PC-3 (cell line): ENCODE measurements around the gene TRAPPC2L. TPM values are rescaled to one million over a fixed set of nuclear protein-coding genes. Genes with fewer than 3 reads are reported as not detected.

Experiments
- ATAC-seq: fragments of 200-7000 bp; cut with Tn5 transposase; 2 replicates; pipeline ENCODE4 v1.9.1; 2020; ENCODE audit warnings: mild to moderate bottlenecking, moderate library complexity
- BruUV-seq: library from RNA; stranded (reverse); fragments of 400-500 nt; replicated peaks from 2 replicates; lab custom pipeline; 2021; lab: Mats Ljungman, UMichigan
- CTCF ChIA-PET: fragments of 300-600 bp; sonication (Branson Sonifier 250); formaldehyde crosslinking; loops from one replicate; lab custom pipeline; 2022; ENCODE audit warnings: antibody characterized with exemption; lab: Charles Lee
- POLR2A ChIA-PET: fragments of 300-600 bp; sonication (Branson Sonifier 250); formaldehyde crosslinking; loops from one replicate; lab custom pipeline; 2022; ENCODE audit warnings: antibody characterized with exemption; ENCODE audit not compliant: unreplicated experiment; lab: Charles Lee
- DNase-seq: peaks from one replicate; pipeline ENCODE4 v3.0.0-alpha.2; 2015
- H2AFZ ChIP-seq: fragments of 300-600 bp; sonication (generic); 2 replicates; pipeline ENCODE4 v1.6.0; 2016; ENCODE audit warnings: antibody characterized with exemption, low read length
- H3F3A ChIP-seq: fragments of 300-600 bp; sonication (generic); one replicate; pipeline ENCODE4 v1.6.0; 2017; ENCODE audit warnings: antibody characterized with exemption, low read length, control low read depth, mild to moderate bottlenecking; ENCODE audit not compliant: unreplicated experiment
- H3K27ac ChIP-seq: fragments of 300-600 bp; sonication (generic); 2 replicates; pipeline ENCODE4 v1.5.1; 2016; ENCODE audit warnings: mild to moderate bottlenecking, low read length
- H3K27me3 ChIP-seq: fragments of 300-600 bp; sonication (generic); 2 replicates; pipeline ENCODE4 v1.6.1; 2016; ENCODE audit warnings: low read length, mixed read lengths
- H3K36me3 ChIP-seq: fragments of 300-600 bp; sonication (generic); 2 replicates; pipeline ENCODE4 v1.6.1; 2016; ENCODE audit warnings: low read depth, mixed run types, low read length, mixed read lengths
- H3K4me1 ChIP-seq: fragments of 300-600 bp; sonication (generic); 2 replicates; pipeline ENCODE4 v1.5.1; 2016; ENCODE audit warnings: low read length; ENCODE audit not compliant: insufficient read depth
- H3K4me2 ChIP-seq: fragments of 300-600 bp; sonication (generic); 2 replicates; pipeline ENCODE4 v1.6.0; 2016; ENCODE audit warnings: low read length
- H3K4me3 ChIP-seq: fragments of 300-600 bp; sonication (generic); 2 replicates; pipeline ENCODE4 v1.5.1; 2016; ENCODE audit warnings: mild to moderate bottlenecking, low read length, mixed read lengths
- H3K79me2 ChIP-seq: fragments of 300-600 bp; sonication (generic); 2 replicates; pipeline ENCODE4 v1.6.1; 2017; ENCODE audit warnings: low read length, mixed read lengths
- H3K9ac ChIP-seq: fragments of 300-600 bp; sonication (generic); 2 replicates; pipeline ENCODE4 v1.6.0; 2016; ENCODE audit warnings: mild to moderate bottlenecking, low read length
- H3K9me2 ChIP-seq: fragments of 300-600 bp; sonication (generic); replicated peaks from 2 replicates; pipeline ENCODE4 v1.6.1; 2016; ENCODE audit warnings: mixed run types, low read length, mixed read lengths
- H3K9me3 ChIP-seq: fragments of 300-600 bp; sonication (generic); 2 replicates; pipeline ENCODE4 v1.6.1; 2016; ENCODE audit warnings: low read length, mixed read lengths
- H4K20me1 ChIP-seq: fragments of 300-600 bp; sonication (generic); 2 replicates; pipeline ENCODE4 v1.6.1; 2016; ENCODE audit warnings: low read length, mixed read lengths
- EZH2 ChIP-seq: fragments of 300-600 bp; sonication (generic); IDR thresholded peaks from one replicate; pipeline ENCODE4 v1.6.1; 2017; ENCODE audit warnings: antibody characterized with exemption, mild to moderate bottlenecking, low read length; ENCODE audit not compliant: unreplicated experiment
- EZH2phosphoT487 ChIP-seq: fragments of 300-600 bp; sonication (generic); IDR thresholded peaks from 2 replicates; pipeline ENCODE4 v1.6.1; 2018; ENCODE audit warnings: mild to moderate bottlenecking, antibody characterized with exemption, low read length, borderline replicate concordance
- intact Hi-C: fragments of 100-400 bp; cut with micrococcal nuclease; formaldehyde crosslinking; loops from 2 replicates; pipeline ENCODE4 v1.9.0; 2023
- total RNA-seq: library from RNA; depleted of rRNA; stranded (reverse); fragments of >200 nt; gene quantifications from 2 replicates; pipeline ENCODE4 v1.2.3, GENCODE V29; 2014
- TF ChIP-seq, protein P1 (sequence below): fragments of 300-600 bp; sonication (generic); conservative IDR thresholded peaks from 2 replicates; pipeline ENCODE4 v1.5.1; 2017; ENCODE audit warnings: antibody characterized with exemption, low read depth, mild to moderate bottlenecking, low read length

Gene TRAPPC2L
- total RNA-seq, 1 experiment from 2014 or later: 77.5 TPM

DNA sequence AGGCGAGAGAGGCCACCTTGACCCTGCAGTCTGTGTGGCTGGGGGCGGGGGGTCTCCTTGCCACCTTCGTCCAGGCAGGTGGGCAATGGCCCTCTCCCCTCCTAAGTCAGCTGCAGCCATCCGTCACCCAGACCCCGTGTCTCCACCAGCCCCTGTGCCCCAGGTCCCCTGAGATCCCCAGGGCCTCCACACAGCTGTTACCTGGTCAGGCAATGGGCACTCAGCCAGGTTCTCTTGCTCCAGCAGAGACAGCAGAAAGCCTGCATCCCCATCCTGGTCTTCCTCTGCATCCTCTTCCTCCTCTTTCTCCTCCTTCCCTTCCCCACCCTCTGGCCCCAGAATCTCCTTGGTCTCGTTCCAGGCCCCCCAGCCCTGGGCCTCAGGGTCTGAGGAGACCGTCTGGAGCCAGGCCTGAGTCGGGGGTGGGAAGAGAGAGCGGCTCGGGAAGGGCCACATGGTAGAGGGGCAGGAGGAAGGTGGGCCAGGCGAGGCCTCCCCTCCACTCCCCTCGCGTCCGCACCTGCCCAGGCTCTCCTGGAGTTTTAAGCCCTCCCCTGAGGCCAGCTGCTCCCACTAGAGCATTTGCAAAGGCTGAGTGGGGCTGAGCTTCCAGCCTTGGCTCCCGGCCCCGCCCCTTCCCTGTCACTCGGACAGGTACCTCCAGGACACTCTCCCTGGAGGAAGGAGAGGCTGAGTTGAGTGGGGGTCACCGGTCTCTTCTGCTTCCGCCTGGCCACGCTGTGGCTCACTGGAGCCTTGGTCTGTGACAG is 9.4 kb downstream of the TRAPPC2L start, which contains the start of gene PABPN1L:
PABPN1L (minus strand) TSS at position 510 of the 770 bp plus-strand sequence; CDS start at position 456, 54 bp downstream.
- H3K4me2 ChIP-seq: no peak within 1 kb of the TSS
- no peaks in the 10 kb centered on the region for H4K20me1 ChIP-seq
- H3F3A ChIP-seq: no peaks in the 10 kb centered on the region
- no peaks in the 10 kb centered on the region for H3K27me3 ChIP-seq
- intact Hi-C loops: no loop called here
- H3K4me3 ChIP-seq: no peak within 1 kb of the TSS
- no peaks in the 10 kb centered on the region for H3K79me2 ChIP-seq
- no peaks in the 10 kb centered on the region for H3K9me3 ChIP-seq
- H3K4me1 ChIP-seq: no peaks in the 10 kb centered on the region
- H2AFZ ChIP-seq: no peak within 1 kb of the TSS
- TF ChIP-seq, protein P1, sequence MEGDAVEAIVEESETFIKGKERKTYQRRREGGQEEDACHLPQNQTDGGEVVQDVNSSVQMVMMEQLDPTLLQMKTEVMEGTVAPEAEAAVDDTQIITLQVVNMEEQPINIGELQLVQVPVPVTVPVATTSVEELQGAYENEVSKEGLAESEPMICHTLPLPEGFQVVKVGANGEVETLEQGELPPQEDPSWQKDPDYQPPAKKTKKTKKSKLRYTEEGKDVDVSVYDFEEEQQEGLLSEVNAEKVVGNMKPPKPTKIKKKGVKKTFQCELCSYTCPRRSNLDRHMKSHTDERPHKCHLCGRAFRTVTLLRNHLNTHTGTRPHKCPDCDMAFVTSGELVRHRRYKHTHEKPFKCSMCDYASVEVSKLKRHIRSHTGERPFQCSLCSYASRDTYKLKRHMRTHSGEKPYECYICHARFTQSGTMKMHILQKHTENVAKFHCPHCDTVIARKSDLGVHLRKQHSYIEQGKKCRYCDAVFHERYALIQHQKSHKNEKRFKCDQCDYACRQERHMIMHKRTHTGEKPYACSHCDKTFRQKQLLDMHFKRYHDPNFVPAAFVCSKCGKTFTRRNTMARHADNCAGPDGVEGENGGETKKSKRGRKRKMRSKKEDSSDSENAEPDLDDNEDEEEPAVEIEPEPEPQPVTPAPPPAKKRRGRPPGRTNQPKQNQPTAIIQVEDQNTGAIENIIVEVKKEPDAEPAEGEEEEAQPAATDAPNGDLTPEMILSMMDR: no peak
- TF ChIP-seq EZH2phosphoT487 (no peak), EZH2 (no peak)
- ChIA-PET POLR2A (no interaction called here), CTCF (no interaction called here)
- H3K36me3 ChIP-seq: no peaks in the 10 kb centered on the region
- H3K27ac ChIP-seq: no peak within 1 kb of the TSS
- BruUV-seq: no TSS peak
- no peak within 1 kb of the TSS for H3K9ac ChIP-seq
- no peak for DNase-seq
- H3K9me2 ChIP-seq: no peaks in the 10 kb centered on the region
- ATAC-seq: no peak

DNA sequence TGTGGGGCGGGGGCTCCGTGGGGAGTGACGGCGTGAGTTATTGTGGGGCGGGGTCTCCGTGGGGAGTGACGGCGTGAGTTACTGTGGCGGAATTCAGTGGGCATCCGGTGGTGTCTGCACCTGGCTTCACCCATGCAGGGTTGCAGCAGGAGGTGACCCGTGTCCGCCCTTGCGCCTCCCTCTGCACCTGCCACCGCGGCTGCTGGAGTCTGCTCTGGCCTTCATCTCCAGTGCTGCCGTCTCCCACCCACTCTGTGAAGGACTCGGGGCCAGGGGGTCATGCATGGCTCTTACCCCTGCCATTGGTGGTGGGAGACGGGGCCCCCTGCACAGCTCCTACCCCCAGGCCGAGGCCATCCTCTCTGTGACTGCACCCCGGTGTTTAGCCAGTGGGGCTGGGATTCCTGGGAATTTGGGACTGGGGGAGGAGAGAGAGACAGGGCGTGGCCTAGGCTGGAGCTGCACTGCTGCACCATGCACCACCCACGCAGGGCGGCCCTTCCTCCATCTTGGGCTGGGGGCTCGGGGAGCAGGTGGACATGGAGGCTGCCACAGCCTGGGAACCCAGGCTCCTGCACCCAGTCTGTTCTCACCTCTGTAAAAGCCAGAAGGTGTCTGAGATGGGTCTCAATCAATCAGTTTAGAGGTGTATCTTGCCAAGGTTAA is 10.8 kb downstream of the TRAPPC2L start:
- BruUV-seq: no TSS peak
- Histone ChIP-seq H4K20me1 (no peaks in the 10 kb centered on the region), H3K9me3 (no peaks in the 10 kb centered on the region), H3K4me2 (no peak overlapping the region), H3K27me3 (no peaks in the 10 kb centered on the region), H3K9me2 (no peaks in the 10 kb centered on the region), H3K36me3 (no peaks in the 10 kb centered on the region), H3F3A (no peaks in the 10 kb centered on the region), H3K4me1 (no peaks in the 10 kb centered on the region), H3K9ac (no peak overlapping the region), H2AFZ (no peak overlapping the region), H3K27ac (no peak overlapping the region), H3K79me2 (no peaks in the 10 kb centered on the region), H3K4me3 (no peak overlapping the region)
- ChIA-PET POLR2A (no interaction called here), CTCF (no interaction called here)
- TF ChIP-seq EZH2 (no peak), EZH2phosphoT487 (no peak)
- TF ChIP-seq, protein P1: no peak
- DNase-seq: no peak
- intact Hi-C loops: no loop called here
- no peak for ATAC-seq
